ENCODE measurements around the gene TOR1AIP2. TPM values are rescaled to one million over a fixed set of nuclear protein-coding genes. Genes with fewer than 3 reads are reported as not detected.
A peak's percentile ranks its signal among the peaks of the same experiment; 100 is the strongest.
"Not testable (repeated sequence)": the region's sequence is repeated elsewhere in the genome, so short reads cannot be mapped to it uniquely, and the experiment has no call there.

The TOR1AIP2 gene
- polyA plus RNA-seq, 1 donor from 2014 or later = 10.8 TPM

GRCh38 chr1:179860652-179861051 is 17.0 kb downstream of the TOR1AIP2 start:
- Mint-ChIP-seq H3K4me1 (peaks cover 0 to 2% (median 0%) of the 10 kb centered on the region in 3 donors), H3K36me3 (peaks cover 2% of the 10 kb centered on the region)

DNA sequence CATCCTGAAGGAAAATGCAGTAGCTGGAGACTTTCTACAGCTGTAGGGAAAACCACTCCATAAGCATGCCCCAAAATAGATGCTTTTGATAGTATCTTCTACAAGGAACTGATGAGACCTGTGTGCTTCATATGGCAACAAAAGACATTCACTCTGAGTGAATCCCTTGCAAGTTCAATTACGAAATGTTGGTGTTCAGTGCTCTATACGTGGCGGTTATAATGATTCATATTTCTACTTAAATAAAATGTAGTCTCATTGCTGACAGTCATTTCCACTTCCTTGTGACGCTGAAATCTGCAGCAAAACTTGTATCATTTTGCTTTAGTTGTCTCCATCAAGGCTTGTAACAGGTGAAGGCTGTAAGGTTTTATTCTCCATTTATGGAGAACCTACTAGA is 20.6 kb downstream of the TOR1AIP2 start:
- Mint-ChIP-seq H3K4me3 (no peak overlapping the region), H3K36me3 (peaks cover 2% of the 10 kb centered on the region), H3K4me1 (peaks cover 0 to 2% (median under 1%) of the 10 kb centered on the region in 3 donors), H3K9me3 (no peaks in the 10 kb centered on the region), H3K27me3 (no peaks in the 10 kb centered on the region), H3K27ac (no peak overlapping the region)

More at GRCh38 chr1:179860652-179861051, 17.0 kb downstream of the TOR1AIP2 start:
- Mint-ChIP-seq H3K9me3 (no peaks in the 10 kb centered on the region), H3K27ac (no peak overlapping the region), H3K27me3 (no peaks in the 10 kb centered on the region), H3K4me3 (no peak overlapping the region)

- Mint-ChIP-seq H3K36me3 (peaks cover 2% of the 10 kb centered on the region), H3K27ac (no peak overlapping the region)
These were observed 21.3 kb downstream of the TOR1AIP2 start for GRCh38 chr1:179856296-179856695.

GRCh38 chr1:179855831-179856230 is 21.8 kb downstream of the TOR1AIP2 start:
- H3K4me3 Mint-ChIP-seq, H3K9me3 Mint-ChIP-seq, H3K36me3 Mint-ChIP-seq, H3K4me1 Mint-ChIP-seq, H3K27ac Mint-ChIP-seq, H3K27me3 Mint-ChIP-seq: not testable (repeated sequence)

More at GRCh38 chr1:179856296-179856695, 21.3 kb downstream of the TOR1AIP2 start:
- no peaks in the 10 kb centered on the region for H3K9me3 Mint-ChIP-seq
- H3K27me3 Mint-ChIP-seq = no peaks in the 10 kb centered on the region
- H3K4me1 Mint-ChIP-seq = peaks cover 0 to 2% (median 1%) of the 10 kb centered on the region in 3 donors
- no peak overlapping the region for H3K4me3 Mint-ChIP-seq

GRCh38 chr1:179853102-179853501 is 24.5 kb downstream of the TOR1AIP2 start:
- Mint-ChIP-seq H3K4me1 (peaks cover 0 to 1% (median 0%) of the 10 kb centered on the region in 3 donors), H3K27ac (no peak overlapping the region), H3K9me3 (no peaks in the 10 kb centered on the region), H3K4me3 (no peak overlapping the region), H3K36me3 (peaks cover 8% of the 10 kb centered on the region), H3K27me3 (no peaks in the 10 kb centered on the region)

- H3K4me3 Mint-ChIP-seq = no peak overlapping the region
- H3K4me1 Mint-ChIP-seq = peaks cover 0 to 1% (median 1%) of the 10 kb centered on the region in 3 donors
- peak overlapping the region in 1 of 3 donors; percentile 10 for H3K27ac Mint-ChIP-seq
- H3K9me3 Mint-ChIP-seq = no peaks in the 10 kb centered on the region
- peaks cover 19% of the 10 kb centered on the region for H3K36me3 Mint-ChIP-seq
- H3K27me3 Mint-ChIP-seq = no peaks in the 10 kb centered on the region
These were observed 29.4 kb downstream of the TOR1AIP2 start for GRCh38 chr1:179848233-179848632.

DNA sequence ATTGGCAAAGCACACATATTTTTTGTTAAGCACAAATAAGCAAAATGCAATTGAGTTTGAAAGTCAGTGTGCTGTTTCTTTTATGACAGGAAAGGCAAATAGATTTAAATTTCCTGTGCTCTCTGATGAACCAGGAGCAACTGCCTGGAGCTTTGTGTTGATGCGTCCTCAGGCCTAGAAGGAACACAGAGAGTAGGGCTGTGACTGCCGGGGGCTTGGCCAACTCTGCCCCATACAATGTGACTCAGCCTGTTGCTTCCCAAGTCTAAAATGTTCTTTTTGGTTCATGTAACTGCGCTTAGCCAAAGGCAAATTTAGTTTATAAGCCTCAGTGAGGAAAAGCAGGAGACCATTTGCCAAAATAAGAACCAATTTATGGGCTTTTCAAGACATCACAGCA is 37.5 kb downstream of the TOR1AIP2 start:
- Mint-ChIP-seq H3K36me3 (peaks cover 11% of the 10 kb centered on the region), H3K9me3 (no peaks in the 10 kb centered on the region), H3K4me1 (peaks cover 0 to 2% (median 0%) of the 10 kb centered on the region in 3 donors), H3K27me3 (no peaks in the 10 kb centered on the region), H3K4me3 (no peak overlapping the region), H3K27ac (no peak overlapping the region)

DNA sequence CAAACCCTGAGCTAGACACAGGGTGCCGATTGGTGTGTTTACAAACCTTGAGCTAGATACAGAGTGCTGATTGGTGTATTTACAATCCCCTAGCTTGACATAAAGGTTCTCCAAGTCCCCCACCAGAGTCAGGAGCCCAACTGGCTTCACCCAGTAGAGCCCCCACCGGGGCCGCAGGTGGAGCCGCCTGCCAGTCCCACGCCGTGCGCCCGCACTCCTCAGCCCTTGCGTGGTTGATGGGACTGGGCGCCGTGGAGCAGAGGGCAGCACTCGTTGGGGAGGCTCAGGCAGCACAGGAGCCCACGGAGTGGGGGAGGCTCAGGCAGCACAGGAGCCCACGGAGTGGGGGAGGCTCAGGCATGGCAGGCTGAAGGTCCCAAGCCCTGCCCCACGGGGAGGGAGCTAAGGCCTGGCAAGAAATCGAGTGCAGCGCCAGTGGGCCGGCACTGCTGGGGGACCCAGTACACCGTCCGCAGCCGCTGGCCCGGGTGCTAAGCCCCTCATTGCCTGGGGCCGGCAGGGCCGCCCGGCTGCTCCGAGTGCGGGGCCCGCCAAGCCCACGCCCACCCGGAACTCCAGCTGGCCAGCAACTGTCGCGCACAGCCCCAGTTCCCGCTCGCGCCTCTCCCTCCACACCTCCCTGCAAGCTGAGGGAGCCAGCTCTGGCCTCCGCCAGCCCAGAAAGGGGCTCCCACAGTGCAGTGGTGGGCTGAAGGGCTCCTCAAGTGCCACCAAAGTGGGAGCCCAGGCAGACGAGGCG is 40.7 kb downstream of the TOR1AIP2 start:
- not testable (repeated sequence) for H3K36me3 Mint-ChIP-seq, H3K27me3 Mint-ChIP-seq, H3K4me1 Mint-ChIP-seq, H3K9me3 Mint-ChIP-seq, H3K27ac Mint-ChIP-seq, H3K4me3 Mint-ChIP-seq

DNA sequence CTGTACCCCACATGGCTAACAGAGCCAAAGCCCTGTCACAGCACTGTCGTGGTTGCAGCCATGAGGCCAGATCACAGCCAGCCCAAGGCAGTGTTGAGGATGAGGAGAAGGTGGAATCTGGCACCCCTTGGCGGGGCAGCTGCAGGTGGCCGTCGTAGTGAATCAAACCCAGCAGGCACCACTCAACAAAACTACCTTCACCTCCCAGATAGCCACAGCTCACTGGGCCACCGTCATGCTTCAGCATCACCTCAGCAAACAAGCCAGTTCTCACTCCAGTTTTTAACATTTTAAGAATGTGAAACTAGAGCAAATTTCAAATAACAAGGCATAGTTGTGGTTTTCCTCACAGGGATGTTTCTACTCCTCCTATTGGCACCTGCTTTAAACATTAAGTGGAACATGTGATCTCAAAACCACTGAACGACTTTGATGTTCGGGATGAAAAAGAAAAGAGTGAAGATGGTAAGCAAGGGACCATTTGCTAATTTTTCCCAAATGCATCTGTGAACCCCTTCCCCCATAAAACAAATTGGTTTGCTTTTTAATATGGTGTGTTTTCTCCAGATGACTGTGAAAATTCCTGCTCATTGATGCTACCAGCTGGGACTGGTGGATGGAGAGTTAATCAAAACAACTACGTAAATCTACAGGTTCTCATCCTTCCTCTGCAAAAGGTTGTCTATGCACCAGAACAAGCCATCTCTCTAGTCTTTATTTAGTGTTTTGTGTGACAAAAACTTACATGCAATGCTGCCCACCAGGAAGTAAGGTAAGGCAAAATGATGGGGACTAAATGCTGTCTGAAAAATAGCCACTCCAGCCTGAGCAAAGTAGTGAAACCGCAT is 45.5 kb downstream of the TOR1AIP2 start:
- Mint-ChIP-seq H3K27ac (no peak overlapping the region), H3K4me1 (peaks cover 4 to 8% (median 7%) of the 10 kb centered on the region in 3 donors), H3K27me3 (peaks cover 4% of the 10 kb centered on the region), H3K36me3 (peaks cover 3% of the 10 kb centered on the region), H3K9me3 (no peaks in the 10 kb centered on the region), H3K4me3 (no peak overlapping the region)

DNA sequence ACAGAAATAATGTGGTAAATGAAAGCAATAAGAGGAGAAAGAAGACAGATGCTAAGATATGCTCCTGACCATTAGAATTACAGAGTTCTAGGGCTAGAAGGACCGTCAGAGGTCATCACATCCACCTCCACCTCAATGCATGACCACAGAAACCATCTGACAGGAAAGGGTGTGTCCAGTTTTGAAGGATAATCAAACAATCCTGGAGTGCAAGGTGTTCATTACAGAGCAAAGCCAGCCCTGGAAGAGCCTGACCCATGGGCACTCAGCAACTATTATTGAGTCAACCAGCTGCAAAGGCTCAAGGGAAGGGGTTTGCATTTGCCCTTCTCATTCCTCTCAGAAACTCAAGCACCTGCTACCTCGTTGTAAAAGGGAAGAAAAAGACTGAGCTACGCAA is 46.4 kb downstream of the TOR1AIP2 start:
- Mint-ChIP-seq H3K36me3 (peaks cover 2% of the 10 kb centered on the region), H3K4me3 (no peak overlapping the region), H3K4me1 (peaks cover 4 to 8% (median 7%) of the 10 kb centered on the region in 3 donors), H3K27me3 (peaks cover 4% of the 10 kb centered on the region), H3K9me3 (no peaks in the 10 kb centered on the region), H3K27ac (no peak overlapping the region)

DNA sequence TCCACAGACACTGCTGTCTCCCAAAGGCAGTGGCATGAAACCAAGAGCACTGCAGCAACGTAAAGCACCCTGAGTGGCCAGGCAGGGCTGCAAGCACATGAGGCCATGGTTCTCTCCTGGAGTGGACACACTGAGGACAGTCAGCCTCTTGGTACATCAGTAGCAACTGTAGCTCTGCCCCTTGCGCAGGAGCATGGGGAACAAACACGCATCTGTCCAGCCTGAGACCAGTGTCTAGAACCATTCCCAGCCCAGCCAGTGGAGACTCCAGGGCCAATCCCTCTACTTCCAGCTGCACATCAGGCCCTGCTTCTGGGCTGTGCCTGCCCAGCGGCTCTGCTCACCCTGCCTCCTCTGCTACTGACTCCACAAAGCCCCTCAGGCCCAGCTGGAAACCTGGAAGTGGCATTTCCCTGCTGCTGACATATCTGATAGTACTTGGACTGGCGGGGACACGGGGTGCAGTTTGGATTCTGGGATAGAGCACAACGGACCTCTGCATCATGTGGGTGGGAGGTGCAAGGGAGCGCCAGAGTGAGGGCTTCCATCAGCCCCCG is 49.0 kb downstream of the TOR1AIP2 start:
- H3K9me3 Mint-ChIP-seq = peaks cover 0 to 1% (median 0%) of the 10 kb centered on the region in 3 donors
- H3K36me3 Mint-ChIP-seq = no peaks in the 10 kb centered on the region
- peaks cover 14% of the 10 kb centered on the region for H3K27me3 Mint-ChIP-seq
- H3K4me3 Mint-ChIP-seq = no peak overlapping the region
- H3K4me1 Mint-ChIP-seq = peaks cover 4 to 8% (median 7%) of the 10 kb centered on the region in 3 donors
- no peak overlapping the region for H3K27ac Mint-ChIP-seq

DNA sequence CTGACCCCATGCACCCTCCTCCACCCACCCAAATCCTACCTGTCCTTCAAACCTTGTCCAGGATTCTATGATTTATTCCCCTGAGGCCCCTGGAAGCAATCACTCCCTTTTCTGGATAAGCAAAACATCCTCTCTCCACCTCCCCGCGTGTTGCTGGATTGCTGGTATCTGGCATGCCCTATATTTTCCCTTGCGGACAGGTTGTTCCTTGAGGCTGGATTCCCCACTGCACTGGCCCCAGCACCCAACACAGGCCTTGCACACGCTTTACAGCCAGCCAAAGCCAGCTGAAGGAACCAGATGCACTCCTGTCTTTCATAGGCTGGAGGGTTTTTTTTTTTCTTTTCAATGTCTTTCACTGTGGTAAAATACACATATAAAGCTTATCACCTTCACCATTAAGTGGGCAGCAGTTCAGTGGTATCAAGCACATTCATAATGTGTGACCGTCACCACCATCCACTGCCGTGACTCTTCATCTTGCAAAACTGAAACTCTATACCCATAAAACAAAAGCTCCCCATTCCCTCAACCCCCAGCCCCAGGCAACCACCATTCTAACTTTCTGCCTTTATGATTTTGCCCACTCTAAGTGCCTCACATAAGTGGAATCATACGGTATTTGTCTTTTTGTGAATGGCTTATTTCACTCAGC is 50.9 kb downstream of the TOR1AIP2 start:
- Mint-ChIP-seq H3K4me1 (peaks cover 4 to 7% (median 6%) of the 10 kb centered on the region in 3 donors), H3K27me3 (peaks cover 15% of the 10 kb centered on the region), H3K36me3 (no peaks in the 10 kb centered on the region), H3K4me3 (peak overlapping the region in 1 of 4 donors; percentile 65), H3K27ac (no peak overlapping the region), H3K9me3 (peaks cover 0 to 1% (median 0%) of the 10 kb centered on the region in 3 donors)

GRCh38 chr1:179825798-179826460 is 51.7 kb downstream of the TOR1AIP2 start:
- Mint-ChIP-seq H3K4me1 (peaks cover 0 to 2% (median under 1%) of the 10 kb centered on the region in 3 donors), H3K27ac (no peak overlapping the region), H3K36me3 (no peaks in the 10 kb centered on the region), H3K27me3 (peaks cover 16% of the 10 kb centered on the region), H3K9me3 (peaks cover 0 to 1% (median 0%) of the 10 kb centered on the region in 3 donors), H3K4me3 (no peak overlapping the region)

- H3K4me3 Mint-ChIP-seq = no peak overlapping the region
- H3K9me3 Mint-ChIP-seq = peaks cover 0 to 1% (median 0%) of the 10 kb centered on the region in 3 donors
- H3K27me3 Mint-ChIP-seq = peaks cover 16% of the 10 kb centered on the region
- no peaks in the 10 kb centered on the region for H3K36me3 Mint-ChIP-seq
- no peaks in the 10 kb centered on the region for H3K4me1 Mint-ChIP-seq
- H3K27ac Mint-ChIP-seq = no peak overlapping the region
These were observed 52.4 kb downstream of the TOR1AIP2 start for GRCh38 chr1:179825206-179825605.

Measured in IgD-negative memory B cell (primary cell).